ENCODE data around the gene SRL. TPM values are rescaled to one million over a fixed set of nuclear protein-coding genes. Genes with fewer than 3 reads are reported as not detected.

SRL gene
- total RNA-seq, 1 experiment from 2014 or later: not detected

DNA sequence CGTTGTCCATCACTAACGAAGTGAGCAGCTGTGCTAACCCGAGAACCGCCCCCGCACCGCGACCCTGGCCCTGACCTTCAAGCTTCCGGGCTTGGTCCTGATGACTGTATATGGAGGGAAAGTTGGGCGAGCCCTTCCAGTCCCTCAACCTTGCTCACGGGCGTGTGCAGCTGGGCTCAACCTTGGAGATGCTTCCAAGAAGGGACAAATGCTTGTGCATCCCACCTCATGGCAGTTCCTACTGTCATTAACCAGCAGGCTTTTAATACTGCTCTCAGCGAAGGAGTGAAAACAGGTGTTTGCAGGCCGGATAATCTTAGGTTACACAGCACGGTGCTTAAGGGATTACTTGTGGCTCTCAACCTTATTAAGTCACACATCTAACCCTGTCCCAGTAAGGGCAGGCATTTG, 33.5 kb downstream of the SRL start:
- POLR2A ChIA-PET: no interaction called here
- no peak overlapping the region for H3K27ac ChIP-seq (ENCODE audit: low read length)
- no peak for DNase-seq (ENCODE audit: low read depth, low spot score)
- intact Hi-C loops (cut with micrococcal nuclease; ENCODE audit: unreplicated experiment) (no loop called here), in situ Hi-C loops (cut with HindIII; ENCODE audit: low pct_unique_long_range_greater_than_20kb, low sequenced_read_pairs) (no loop called here)
- BruUV-seq (replicated peaks): no TSS peak
- no peaks in the 10 kb centered on the region for H3K9me3 ChIP-seq (ENCODE audit: control insufficient read depth, insufficient read depth, low read depth, low read length)
- no peak overlapping the region for H3K4me3 ChIP-seq (ENCODE audit: low read depth in 2 of 2, low read length in 2 of 2)
- no peaks in the 10 kb centered on the region for H3K36me3 ChIP-seq (ENCODE audit: control insufficient read depth, insufficient read depth, low read length)
- no peaks in the 10 kb centered on the region for H3K4me1 ChIP-seq (ENCODE audit: control insufficient read depth, insufficient read depth, low read length)
- CTCF ChIA-PET: no interaction called here
- no peaks in the 10 kb centered on the region for H3K27me3 ChIP-seq (ENCODE audit: control insufficient read depth, insufficient read depth, low read length)
- TF ChIP-seq, protein P1, sequence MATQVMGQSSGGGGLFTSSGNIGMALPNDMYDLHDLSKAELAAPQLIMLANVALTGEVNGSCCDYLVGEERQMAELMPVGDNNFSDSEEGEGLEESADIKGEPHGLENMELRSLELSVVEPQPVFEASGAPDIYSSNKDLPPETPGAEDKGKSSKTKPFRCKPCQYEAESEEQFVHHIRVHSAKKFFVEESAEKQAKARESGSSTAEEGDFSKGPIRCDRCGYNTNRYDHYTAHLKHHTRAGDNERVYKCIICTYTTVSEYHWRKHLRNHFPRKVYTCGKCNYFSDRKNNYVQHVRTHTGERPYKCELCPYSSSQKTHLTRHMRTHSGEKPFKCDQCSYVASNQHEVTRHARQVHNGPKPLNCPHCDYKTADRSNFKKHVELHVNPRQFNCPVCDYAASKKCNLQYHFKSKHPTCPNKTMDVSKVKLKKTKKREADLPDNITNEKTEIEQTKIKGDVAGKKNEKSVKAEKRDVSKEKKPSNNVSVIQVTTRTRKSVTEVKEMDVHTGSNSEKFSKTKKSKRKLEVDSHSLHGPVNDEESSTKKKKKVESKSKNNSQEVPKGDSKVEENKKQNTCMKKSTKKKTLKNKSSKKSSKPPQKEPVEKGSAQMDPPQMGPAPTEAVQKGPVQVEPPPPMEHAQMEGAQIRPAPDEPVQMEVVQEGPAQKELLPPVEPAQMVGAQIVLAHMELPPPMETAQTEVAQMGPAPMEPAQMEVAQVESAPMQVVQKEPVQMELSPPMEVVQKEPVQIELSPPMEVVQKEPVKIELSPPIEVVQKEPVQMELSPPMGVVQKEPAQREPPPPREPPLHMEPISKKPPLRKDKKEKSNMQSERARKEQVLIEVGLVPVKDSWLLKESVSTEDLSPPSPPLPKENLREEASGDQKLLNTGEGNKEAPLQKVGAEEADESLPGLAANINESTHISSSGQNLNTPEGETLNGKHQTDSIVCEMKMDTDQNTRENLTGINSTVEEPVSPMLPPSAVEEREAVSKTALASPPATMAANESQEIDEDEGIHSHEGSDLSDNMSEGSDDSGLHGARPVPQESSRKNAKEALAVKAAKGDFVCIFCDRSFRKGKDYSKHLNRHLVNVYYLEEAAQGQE (IDR thresholded peaks at IDR 0.05; ENCODE audit: insufficient read depth in 1 of 2, low read depth in 2 of 2, low read length in 1 of 2): no peak
- TF ChIP-seq, protein P2, sequence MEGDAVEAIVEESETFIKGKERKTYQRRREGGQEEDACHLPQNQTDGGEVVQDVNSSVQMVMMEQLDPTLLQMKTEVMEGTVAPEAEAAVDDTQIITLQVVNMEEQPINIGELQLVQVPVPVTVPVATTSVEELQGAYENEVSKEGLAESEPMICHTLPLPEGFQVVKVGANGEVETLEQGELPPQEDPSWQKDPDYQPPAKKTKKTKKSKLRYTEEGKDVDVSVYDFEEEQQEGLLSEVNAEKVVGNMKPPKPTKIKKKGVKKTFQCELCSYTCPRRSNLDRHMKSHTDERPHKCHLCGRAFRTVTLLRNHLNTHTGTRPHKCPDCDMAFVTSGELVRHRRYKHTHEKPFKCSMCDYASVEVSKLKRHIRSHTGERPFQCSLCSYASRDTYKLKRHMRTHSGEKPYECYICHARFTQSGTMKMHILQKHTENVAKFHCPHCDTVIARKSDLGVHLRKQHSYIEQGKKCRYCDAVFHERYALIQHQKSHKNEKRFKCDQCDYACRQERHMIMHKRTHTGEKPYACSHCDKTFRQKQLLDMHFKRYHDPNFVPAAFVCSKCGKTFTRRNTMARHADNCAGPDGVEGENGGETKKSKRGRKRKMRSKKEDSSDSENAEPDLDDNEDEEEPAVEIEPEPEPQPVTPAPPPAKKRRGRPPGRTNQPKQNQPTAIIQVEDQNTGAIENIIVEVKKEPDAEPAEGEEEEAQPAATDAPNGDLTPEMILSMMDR (IDR thresholded peaks at IDR 0.05): no peak
- no peak for TF ChIP-seq TCF7L2 (IDR thresholded peaks at IDR 0.05; ENCODE audit: low read depth, low read length)
- TF ChIP-seq POLR2AphosphoS5 (IDR thresholded peaks at IDR 0.05; ENCODE audit: low read depth, low read length): no peak
- no peak for TF ChIP-seq SIN3A (IDR thresholded peaks at IDR 0.05; ENCODE audit: borderline replicate concordance, insufficient read depth, low read depth, low read length)
- no peak for ATAC-seq

DNA sequence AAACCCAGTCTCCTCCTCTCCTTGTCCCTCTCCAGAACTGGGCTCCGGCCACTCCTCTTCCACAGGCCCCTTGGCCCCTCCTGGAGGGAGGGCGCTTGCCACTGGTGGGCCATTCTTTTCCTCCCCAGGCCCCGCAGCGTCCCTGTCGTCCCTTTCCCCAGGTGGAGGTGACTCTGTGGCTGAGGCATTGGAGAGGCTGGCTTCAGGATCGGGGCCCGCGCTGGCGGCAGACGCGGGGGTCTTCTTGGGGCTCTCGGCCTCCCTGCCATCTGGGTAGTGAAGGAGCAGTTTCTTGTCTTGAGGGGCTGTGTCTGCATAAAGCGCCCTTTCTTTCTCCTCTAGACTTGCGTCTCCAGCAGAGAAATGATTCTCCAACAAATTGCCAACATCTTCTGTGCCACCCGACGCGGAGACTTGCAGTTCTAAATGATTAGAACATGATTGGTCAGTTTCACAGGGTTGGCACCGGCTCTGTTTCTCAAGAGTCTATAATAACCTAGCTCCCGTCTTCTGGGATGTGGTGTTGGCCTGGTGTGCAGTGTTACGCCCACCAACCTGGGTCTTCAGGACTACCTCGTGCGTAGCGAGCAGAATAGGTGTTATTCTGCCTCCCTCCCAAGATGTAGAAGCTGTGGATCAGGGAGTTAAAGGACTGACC, 34.1 kb downstream of the SRL start:
- Histone ChIP-seq H3K9me3 (ENCODE audit: control insufficient read depth, insufficient read depth, low read depth, low read length) (no peaks in the 10 kb centered on the region), H3K36me3 (ENCODE audit: control insufficient read depth, insufficient read depth, low read length) (no peaks in the 10 kb centered on the region), H3K27ac (ENCODE audit: low read length) (no peak overlapping the region), H3K4me3 (ENCODE audit: low read depth in 2 of 2, low read length in 2 of 2) (no peak overlapping the region), H3K4me1 (ENCODE audit: control insufficient read depth, insufficient read depth, low read length) (no peaks in the 10 kb centered on the region), H3K27me3 (ENCODE audit: control insufficient read depth, insufficient read depth, low read length) (no peaks in the 10 kb centered on the region)
- TF ChIP-seq TCF7L2 (IDR thresholded peaks at IDR 0.05; ENCODE audit: low read depth, low read length) (no peak), SIN3A (IDR thresholded peaks at IDR 0.05; ENCODE audit: borderline replicate concordance, insufficient read depth, low read depth, low read length) (no peak), POLR2AphosphoS5 (IDR thresholded peaks at IDR 0.05; ENCODE audit: low read depth, low read length) (no peak)
- TF ChIP-seq, protein P2 (IDR thresholded peaks at IDR 0.05): no peak
- TF ChIP-seq, protein P1 (IDR thresholded peaks at IDR 0.05; ENCODE audit: insufficient read depth in 1 of 2, low read depth in 2 of 2, low read length in 1 of 2): no peak
- ChIA-PET POLR2A (no interaction called here), CTCF (no interaction called here)
- ATAC-seq (no peak), DNase-seq (ENCODE audit: low read depth, low spot score) (no peak)
- no TSS peak for BruUV-seq (replicated peaks)
- in situ Hi-C loops (cut with HindIII; ENCODE audit: low pct_unique_long_range_greater_than_20kb, low sequenced_read_pairs): no loop called here
- intact Hi-C loops (cut with micrococcal nuclease; ENCODE audit: unreplicated experiment): no loop called here
